HS-5 (cell line): ENCODE data around the gene NUP85.
"Not testable (repeated sequence)": the region's sequence is repeated elsewhere in the genome, so short reads cannot be mapped to it uniquely, and the experiment has no call there.

Experiments
- DNase-seq: peaks from one replicate; pipeline ENCODE4 v3.0.0-alpha.2; 2012; ENCODE audit warnings: low read depth

Gene NUP85

GRCh38 chr17:75241143-75241430, 35.6 kb downstream of the NUP85 start:
- no peak for DNase-seq

GRCh38 chr17:75241502-75241901, 36.0 kb downstream of the NUP85 start:
- DNase-seq: no peak

GRCh38 chr17:75241996-75242460, 36.5 kb downstream of the NUP85 start:
- DNase-seq: no peak

GRCh38 chr17:75242461-75243042, 37.1 kb downstream of the NUP85 start:
- no peak for DNase-seq

- DNase-seq: no peak
Measured at GRCh38 chr17:75244133-75244866, 38.8 kb downstream of the NUP85 start.

GRCh38 chr17:75245011-75245410, 39.5 kb downstream of the NUP85 start:
- no peak for DNase-seq

GRCh38 chr17:75246404-75246803, 40.9 kb downstream of the NUP85 start:
- DNase-seq: no peak

GRCh38 chr17:75249564-75249963, 44.1 kb downstream of the NUP85 start:
- no peak for DNase-seq

GRCh38 chr17:75250009-75250471, 44.6 kb downstream of the NUP85 start:
- DNase-seq: no peak

- no peak for DNase-seq
Measured at GRCh38 chr17:75252039-75252816, 46.7 kb downstream of the NUP85 start.

- not testable (repeated sequence) for DNase-seq
Measured at GRCh38 chr17:75255954-75256698, 50.6 kb downstream of the NUP85 start.

GRCh38 chr17:75257228-75257627, 51.7 kb downstream of the NUP85 start:
- DNase-seq: not testable (repeated sequence)

GRCh38 chr17:75260641-75261335, 55.3 kb downstream of the NUP85 start:
- no peak for DNase-seq

- DNase-seq: peak; percentile 85
Measured at GRCh38 chr17:75261336-75262111, 56.0 kb downstream of the NUP85 start, which contains the start of the genes GGA3 and MRPS7. GGA3 (minus strand) TSS chr17:75261606; CDS start chr17:75261587, 19 bp downstream. MRPS7 (plus strand) TSS chr17:75261879; CDS start chr17:75261901, 22 bp downstream.

- no peak for DNase-seq
Measured at GRCh38 chr17:75262112-75262606, 56.7 kb downstream of the NUP85 start.

GRCh38 chr17:75263055-75263454, 57.6 kb downstream of the NUP85 start:
- DNase-seq: no peak

GRCh38 chr17:75265614-75266315, 60.3 kb downstream of the NUP85 start:
- no peak for DNase-seq

GRCh38 chr17:75266316-75267152, 61.1 kb downstream of the NUP85 start:
- DNase-seq: no peak

- DNase-seq: no peak
Measured at GRCh38 chr17:75267153-75267410, 61.6 kb downstream of the NUP85 start.
